Thoracic aorta (tissue), 2 donors: ENCODE measurements around the gene ANXA2R. TPM values are rescaled to one million over a fixed set of nuclear protein-coding genes. Genes with fewer than 3 reads are reported as not detected.
A peak's percentile ranks its signal among the peaks of the same experiment; 100 is the strongest.

Experiments
- ATAC-seq: fragments of 150-250 bp; one replicate; pipeline ENCODE4 v1.8.0; 2017; ENCODE audit warnings: low read depth; ENCODE audit not compliant: insufficient number of reproducible peaks, low FRiP score
- DNase-seq: peaks from one replicate; pipeline ENCODE4 v3.0.0-alpha.2; 2020; ENCODE audit warnings: low spot score
- H3K27ac ChIP-seq, 2 donors: fragments of 200-600 bp; sonication (generic); 1 replicate in 1 of 2; 2 replicates in 1 of 2; pipeline ENCODE4 v1.5.1; 2016; ENCODE audit warnings: mild to moderate bottlenecking in 2 of 2, moderate library complexity in 2 of 2
- H3K27me3 ChIP-seq: fragments of 200-600 bp; sonication (generic); replicated peaks from 2 replicates; pipeline ENCODE4 v1.6.0; 2016; ENCODE audit warnings: mild to moderate bottlenecking; ENCODE audit not compliant: insufficient read depth
- H3K36me3 ChIP-seq: fragments of 200-600 bp; sonication (generic); one replicate; pipeline ENCODE4 v1.5.1; 2016
- H3K4me1 ChIP-seq, 2 donors: fragments of 200-600 bp; sonication (generic); 1 replicate in 1 of 2; 2 replicates in 1 of 2; pipeline versions ENCODE4 v1.5.1 to v1.6.0; 2016; ENCODE audit warnings: low read depth in 2 of 2, mild to moderate bottlenecking in 1 of 2; ENCODE audit not compliant: control insufficient read depth in 1 of 2
- H3K4me3 ChIP-seq: fragments of 200-600 bp; sonication (generic); 2 replicates; pipeline ENCODE4 v1.5.1; 2016; ENCODE audit warnings: mild to moderate bottlenecking
- H3K9me3 ChIP-seq: fragments of 200-600 bp; sonication (generic); 2 replicates; pipeline ENCODE4 v1.5.1; 2016
- CTCF ChIP-seq: fragments of 200-600 bp; sonication (generic); IDR thresholded peaks from one replicate; pipeline ENCODE4 v1.5.1; 2019; ENCODE audit warnings: antibody characterized with exemption
- total RNA-seq, 2 donors: library from RNA; depleted of rRNA; stranded (reverse); fragments of >200 nt; gene quantifications; one replicate each; pipeline versions ENCODE4 v1.1.0 to v1.2.3, GENCODE V29; 2016

The ANXA2R gene
- total RNA-seq, 2 donors from 2014 or later, result 3.2 to 5.3 TPM

- Histone ChIP-seq H3K27me3 (peaks cover 13% of the 10 kb centered on the region), H3K27ac (peak overlapping the region; percentile 20 to 21), H3K4me1 (peaks cover 0 to 12% of the 10 kb centered on the region in 2 donors), H3K36me3 (no peaks in the 10 kb centered on the region), H3K9me3 (no peaks in the 10 kb centered on the region), H3K4me3 (peak overlapping the region; percentile 64)
- DNase-seq (no peak), ATAC-seq (no peak)
- TF ChIP-seq CTCF, result no peak
Measured at GRCh38 chr5:43000111-43000840, 39.8 kb downstream of the ANXA2R start.

GRCh38 chr5:42995360-42995751 is 44.8 kb downstream of the ANXA2R start:
- peaks cover 5% of the 10 kb centered on the region for H3K27me3 ChIP-seq
- TF ChIP-seq CTCF, result no peak
- DNase-seq, result no peak
- H3K4me3 ChIP-seq, result peak overlapping the region; percentile 82
- no peak for ATAC-seq
- H3K4me1 ChIP-seq, result peaks cover 0 to 30% of the 10 kb centered on the region in 2 donors
- no peaks in the 10 kb centered on the region for H3K9me3 ChIP-seq
- H3K27ac ChIP-seq, result peak overlapping the region; percentile 86 to 87
- H3K36me3 ChIP-seq, result no peaks in the 10 kb centered on the region

DNA sequence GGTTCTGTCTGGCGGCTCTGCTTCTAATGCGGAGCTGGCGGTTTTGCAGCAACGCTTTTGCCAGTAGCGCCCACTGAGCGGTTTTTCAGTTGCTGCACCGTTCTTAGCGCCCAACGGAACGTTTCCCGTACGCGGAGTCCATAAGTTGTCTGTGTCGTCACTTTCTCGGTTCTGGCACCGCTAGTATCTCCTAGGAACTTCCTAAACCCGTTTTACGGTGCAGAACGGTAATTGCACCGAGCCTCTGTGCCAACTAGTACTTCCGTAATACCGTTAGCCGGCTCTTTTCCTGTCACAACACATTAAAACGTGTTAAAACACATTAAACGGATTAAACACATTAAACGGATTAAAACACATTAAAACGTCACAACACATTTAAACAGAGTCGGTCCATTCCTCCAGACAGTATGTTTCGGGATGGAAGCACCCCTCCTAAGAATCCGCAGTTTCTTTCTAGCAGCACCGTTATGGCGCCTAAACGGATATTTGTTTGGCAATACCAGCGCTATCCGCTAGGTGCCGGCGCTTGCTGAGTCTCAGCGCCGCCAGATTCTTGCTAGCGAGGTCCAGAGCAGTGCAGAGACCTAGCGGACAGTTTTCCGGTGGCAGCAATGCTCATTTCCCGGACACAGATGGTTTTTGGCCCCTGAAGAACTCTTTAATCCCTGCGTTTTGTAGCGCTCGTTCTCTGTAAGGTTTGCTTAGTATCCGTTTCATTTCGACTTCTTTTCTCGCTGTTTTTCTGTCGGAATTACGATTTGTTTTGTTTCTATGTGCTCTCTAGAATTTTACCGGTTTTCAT is 45.4 kb downstream of the ANXA2R start:
- ATAC-seq (peak; percentile 50), DNase-seq (no peak)
- Histone ChIP-seq H3K27me3 (peaks cover 5% of the 10 kb centered on the region), H3K27ac (peak overlapping the region; percentile 86 to 87), H3K36me3 (no peaks in the 10 kb centered on the region), H3K4me3 (peak overlapping the region; percentile 82), H3K4me1 (peaks cover 0 to 24% of the 10 kb centered on the region in 2 donors), H3K9me3 (no peaks in the 10 kb centered on the region)
- peak; percentile 91 for TF ChIP-seq CTCF

DNA sequence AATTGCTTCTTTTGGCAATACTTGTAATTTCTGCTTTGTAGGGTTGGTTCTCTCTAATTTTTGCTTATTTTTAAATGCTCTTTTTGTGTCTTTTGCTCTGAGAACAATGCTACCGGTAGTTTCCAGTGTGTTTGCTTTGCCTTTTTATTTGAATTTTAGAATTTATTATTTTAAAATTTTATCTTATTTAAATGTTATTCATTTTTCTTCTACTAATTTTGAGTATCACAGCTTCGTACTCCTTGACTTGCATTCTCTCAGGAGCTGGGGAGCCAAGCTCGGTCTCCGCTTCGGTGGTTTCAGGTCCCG is 45.9 kb downstream of the ANXA2R start:
- H3K4me1 ChIP-seq, result peaks cover 0 to 24% of the 10 kb centered on the region in 2 donors
- no peak for TF ChIP-seq CTCF
- H3K4me3 ChIP-seq, result peak overlapping the region; percentile 82
- H3K27me3 ChIP-seq, result peaks cover 5% of the 10 kb centered on the region
- H3K36me3 ChIP-seq, result no peaks in the 10 kb centered on the region
- H3K27ac ChIP-seq, result peak overlapping the region; percentile 86 to 87
- DNase-seq (no peak), ATAC-seq (no peak)
- H3K9me3 ChIP-seq, result no peaks in the 10 kb centered on the region

- Histone ChIP-seq H3K4me1 (peaks cover 0 to 24% of the 10 kb centered on the region in 2 donors), H3K36me3 (no peaks in the 10 kb centered on the region), H3K27ac (peak overlapping the region; percentile 86 to 87), H3K9me3 (no peaks in the 10 kb centered on the region), H3K4me3 (peak overlapping the region; percentile 82), H3K27me3 (peaks cover 5% of the 10 kb centered on the region)
- TF ChIP-seq CTCF, result no peak
- DNase-seq (no peak), ATAC-seq (no peak)
Measured at GRCh38 chr5:42993516-42994245, 46.4 kb downstream of the ANXA2R start.
